Neuronal stem cell (in vitro differentiated cells): ENCODE results near the gene AHR.
"Not testable (repeated sequence)": the region's sequence is repeated elsewhere in the genome, so short reads cannot be mapped to it uniquely, and the experiment has no call there.

Experiments used
- DNase-seq: peaks from one replicate; pipeline ENCODE4 v3.0.0-alpha.2; 2013; ENCODE audit warnings: low spot score
- H2AFZ ChIP-seq: one replicate; pipeline ENCODE4 v1.6.1; 2013; ENCODE audit warnings: mild to moderate bottlenecking, low read length, inconsistent platforms
- H2AK5ac ChIP-seq: 2 replicates; pipeline ENCODE4 v1.6.1; 2013; ENCODE audit warnings: low read depth, mild to moderate bottlenecking, inconsistent platforms, low read length, moderate library complexity, mixed read lengths
- H2BK120ac ChIP-seq: 2 replicates; pipeline ENCODE4 v1.6.1; 2013; ENCODE audit warnings: low read depth, mild to moderate bottlenecking, inconsistent platforms, low read length, moderate library complexity, mixed read lengths
- H2BK12ac ChIP-seq: one replicate; pipeline ENCODE4 v1.6.1; 2013; ENCODE audit warnings: low read length, inconsistent platforms
- H2BK15ac ChIP-seq: 2 replicates; pipeline ENCODE4 v1.6.1; 2013; ENCODE audit warnings: mild to moderate bottlenecking, low read length, inconsistent platforms, mixed read lengths
- H2BK5ac ChIP-seq: one replicate; pipeline ENCODE4 v1.6.1; 2013; ENCODE audit warnings: inconsistent platforms, mild to moderate bottlenecking, low read length, moderate library complexity
- H3K14ac ChIP-seq: one replicate; pipeline ENCODE4 v1.6.1; 2013; ENCODE audit warnings: low read length, inconsistent platforms
- H3K18ac ChIP-seq: 2 replicates; pipeline ENCODE4 v1.6.1; 2013; ENCODE audit warnings: low read length, inconsistent platforms
- H3K23ac ChIP-seq: 2 replicates; pipeline ENCODE4 v1.6.1; 2013; ENCODE audit warnings: low read depth, mild to moderate bottlenecking, mixed read lengths, low read length, inconsistent platforms; ENCODE audit not compliant: poor library complexity
- H3K27ac ChIP-seq: replicated peaks from 3 replicates; pipeline ENCODE4 v1.5.1; 2013; ENCODE audit warnings: low read length, inconsistent platforms
- H3K27me3 ChIP-seq, 3 experiments: 2 replicates each; pipeline ENCODE4 v1.6.1; 2013; ENCODE audit warnings: low read length in 3 of 3, mild to moderate bottlenecking in 2 of 3, inconsistent platforms in 1 of 3, low read depth in 1 of 3, mixed read lengths in 1 of 3, moderate library complexity in 1 of 3; ENCODE audit not compliant: control insufficient read depth in 3 of 3, insufficient read depth in 3 of 3
- H3K36me3 ChIP-seq, 2 donors: replicated peaks in 1 of 2; 2 replicates each; pipeline ENCODE4 v1.6.1; 2013; ENCODE audit warnings: low read length in 2 of 2; ENCODE audit not compliant: control insufficient read depth in 2 of 2, insufficient read depth in 2 of 2
- H3K4ac ChIP-seq: 2 replicates; pipeline ENCODE4 v1.6.1; 2013; ENCODE audit warnings: inconsistent platforms, mild to moderate bottlenecking, low read length, moderate library complexity
- H3K4me1 ChIP-seq, 2 donors: 1 replicate in 1 of 2; 2 replicates in 1 of 2; pipeline ENCODE4 v1.6.1; 2013; ENCODE audit warnings: low read length in 2 of 2, low read depth in 1 of 2; ENCODE audit not compliant: control insufficient read depth in 2 of 2, insufficient read depth in 1 of 2
- H3K4me2 ChIP-seq: one replicate; pipeline ENCODE4 v1.6.1; 2013; ENCODE audit warnings: mild to moderate bottlenecking, low read length, inconsistent platforms; ENCODE audit not compliant: insufficient read depth, poor library complexity, severe bottlenecking
- H3K4me3 ChIP-seq, 2 donors: 2 replicates each; pipeline ENCODE4 v1.5.1; 2013; ENCODE audit warnings: low read length in 2 of 2, mild to moderate bottlenecking in 2 of 2, inconsistent platforms in 1 of 2, moderate library complexity in 1 of 2
- H3K79me1 ChIP-seq: one replicate; pipeline ENCODE4 v1.6.1; 2013; ENCODE audit warnings: low read depth, mild to moderate bottlenecking, inconsistent platforms, low read length, moderate library complexity
- H3K9ac ChIP-seq: one replicate; pipeline ENCODE4 v1.6.1; 2013; ENCODE audit warnings: mild to moderate bottlenecking, low read depth, low read length, inconsistent platforms; ENCODE audit not compliant: poor library complexity
- H3K9me3 ChIP-seq, 2 donors: replicated peaks in 1 of 2; 2 replicates each; pipeline versions ENCODE3 to v1.6.1; 2013; ENCODE audit warnings: low read length in 2 of 2, mild to moderate bottlenecking in 2 of 2, inconsistent platforms in 1 of 2, low read depth in 1 of 2, mixed read lengths in 1 of 2, moderate library complexity in 1 of 2; ENCODE audit not compliant: control insufficient read depth in 2 of 2, insufficient read depth in 1 of 2
- H4K8ac ChIP-seq: one replicate; pipeline ENCODE4 v1.6.1; 2013; ENCODE audit warnings: low read depth, mild to moderate bottlenecking, inconsistent platforms, low read length, moderate library complexity
- H4K91ac ChIP-seq: one replicate; pipeline ENCODE4 v1.6.1; 2013; ENCODE audit warnings: low read length, low read depth, mild to moderate bottlenecking, inconsistent platforms; ENCODE audit not compliant: poor library complexity
- WGBS, 2 donors: extraction: QIAGEN DNeasy Blood & Tissue Kit; methylation state at CpG; one replicate each; pipeline ENCODE4 v1.1.7; 2013; ENCODE audit warnings: missing lambda C conversion rate in 2 of 2, mixed read lengths in 1 of 2; ENCODE audit not compliant: insufficient read length in 2 of 2, insufficient replicate concordance in 1 of 2; ENCODE audit errors: extremely low coverage in 2 of 2; 5-methylcytosine and 5-hydroxymethylcytosine counted together

The AHR gene

DNA sequence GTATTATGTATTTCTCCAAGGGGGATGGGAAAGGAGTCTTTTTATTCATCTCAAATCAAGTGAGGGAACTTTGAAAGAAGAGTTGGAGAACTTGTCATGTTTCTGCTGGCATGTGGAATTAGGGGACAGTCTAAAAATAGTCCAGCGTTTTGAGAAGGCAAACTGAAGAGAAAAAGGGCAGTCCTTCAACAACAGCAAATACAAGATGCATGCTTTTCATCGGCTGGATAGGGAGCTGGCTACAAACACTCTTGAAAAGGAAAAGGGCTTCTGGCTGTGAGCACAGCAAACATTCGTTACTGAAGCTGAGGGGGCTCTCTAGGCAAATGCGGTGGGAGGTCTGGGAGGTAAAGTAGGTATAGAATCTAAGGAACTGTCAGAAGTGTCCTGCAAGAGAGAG is 91.9 kb downstream of the AHR start:
- Histone ChIP-seq H4K91ac (no peak overlapping the region), H2BK120ac (no peak overlapping the region), H3K27ac (no peak overlapping the region), H3K23ac (no peak overlapping the region), H3K18ac (no peak overlapping the region), H2BK5ac (no peak overlapping the region), H4K8ac (no peak overlapping the region), H3K9ac (no peak overlapping the region), H3K14ac (no peak overlapping the region), H2AFZ (peak overlapping the region; percentile 77), H3K4me3 (no peak overlapping the region), H3K4ac (no peak overlapping the region), H2BK15ac (no peak overlapping the region), H3K4me2 (no peak overlapping the region), H3K4me1 (no peaks in the 10 kb centered on the region), H3K27me3 (no peaks in the 10 kb centered on the region), H2AK5ac (no peak overlapping the region), H3K9me3 (peaks cover 3 to 6% of the 10 kb centered on the region in 2 donors), H3K79me1 (no peaks in the 10 kb centered on the region), H3K36me3 (no peaks in the 10 kb centered on the region), H2BK12ac (no peak overlapping the region)
- no CpG with 5 or more reads among the region's 4 CpGs for WGBS, 2 donors
- DNase-seq, result no peak

DNA sequence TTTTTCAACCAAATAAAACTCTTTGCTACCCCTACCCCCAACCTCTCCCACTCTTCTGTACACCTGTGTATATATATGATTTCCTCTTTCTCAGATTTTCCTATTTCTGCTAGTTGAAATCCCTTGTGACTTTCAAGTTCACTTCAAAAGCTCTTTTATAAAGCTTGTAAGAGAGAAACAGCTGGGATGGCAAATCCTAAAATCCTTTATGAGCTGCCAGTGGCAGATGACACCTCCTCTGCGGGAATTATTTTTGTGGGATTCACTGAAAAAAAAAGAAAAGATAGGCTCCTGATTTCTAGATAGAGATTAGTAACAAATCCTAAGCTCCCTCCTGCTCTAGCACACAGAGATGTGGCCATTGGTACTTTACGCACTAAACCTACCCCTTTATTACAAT is 92.9 kb downstream of the AHR start:
- H3K23ac ChIP-seq, result no peak overlapping the region
- no peak overlapping the region for H2BK5ac ChIP-seq
- no peak overlapping the region for H3K4me2 ChIP-seq
- no CpG with 5 or more reads among the region's 2 CpGs for WGBS, 2 donors
- H3K27me3 ChIP-seq, result no peaks in the 10 kb centered on the region
- no peak overlapping the region for H2BK15ac ChIP-seq
- no peak overlapping the region for H4K8ac ChIP-seq
- H3K27ac ChIP-seq, result no peak overlapping the region
- no peak for DNase-seq
- no peaks in the 10 kb centered on the region for H3K4me1 ChIP-seq
- no peak overlapping the region for H3K4ac ChIP-seq
- H2BK120ac ChIP-seq, result no peak overlapping the region
- no peak overlapping the region for H3K9ac ChIP-seq
- no peak overlapping the region for H4K91ac ChIP-seq
- no peak overlapping the region for H2AFZ ChIP-seq
- no peaks in the 10 kb centered on the region for H3K36me3 ChIP-seq
- peaks cover 3 to 6% of the 10 kb centered on the region in 2 donors for H3K9me3 ChIP-seq
- no peak overlapping the region for H3K14ac ChIP-seq
- H2AK5ac ChIP-seq, result no peak overlapping the region
- H3K18ac ChIP-seq, result no peak overlapping the region
- H2BK12ac ChIP-seq, result no peak overlapping the region
- no peak overlapping the region for H3K4me3 ChIP-seq
- H3K79me1 ChIP-seq, result no peaks in the 10 kb centered on the region

DNA sequence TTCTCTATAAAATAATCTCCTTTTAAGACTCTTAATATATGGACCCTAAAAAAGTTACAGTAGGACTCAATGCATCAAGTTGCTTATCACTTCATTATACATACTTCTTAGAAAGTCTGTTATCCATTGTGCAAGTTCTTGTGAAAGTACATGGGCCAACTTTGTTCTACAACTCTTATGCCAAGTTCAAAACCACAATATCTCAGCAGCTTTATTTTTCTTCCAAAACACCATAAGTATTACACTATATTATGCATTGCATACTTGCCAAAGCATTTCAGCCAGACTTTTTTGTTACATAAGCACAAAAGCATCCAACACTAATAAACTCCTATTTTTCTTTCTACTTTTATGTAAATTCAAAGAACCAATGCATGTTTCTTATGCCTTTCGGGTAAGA is 94.4 kb downstream of the AHR start:
- no peak overlapping the region for H3K9ac ChIP-seq
- no peak overlapping the region for H3K14ac ChIP-seq
- WGBS, 2 donors, result no CpG with 5 or more reads among the region's 1 CpG
- H3K4ac ChIP-seq, result no peak overlapping the region
- H3K9me3 ChIP-seq, result peaks cover 3 to 6% of the 10 kb centered on the region in 2 donors
- H3K4me2 ChIP-seq, result no peak overlapping the region
- no peak overlapping the region for H3K23ac ChIP-seq
- H2BK120ac ChIP-seq, result no peak overlapping the region
- no peak overlapping the region for H3K27ac ChIP-seq
- H3K79me1 ChIP-seq, result no peaks in the 10 kb centered on the region
- H4K91ac ChIP-seq, result no peak overlapping the region
- H3K36me3 ChIP-seq, result no peaks in the 10 kb centered on the region
- no peak overlapping the region for H3K4me3 ChIP-seq
- no peak overlapping the region for H2BK12ac ChIP-seq
- H2AFZ ChIP-seq, result no peak overlapping the region
- H2BK15ac ChIP-seq, result no peak overlapping the region
- no peak overlapping the region for H2AK5ac ChIP-seq
- no peak overlapping the region for H2BK5ac ChIP-seq
- no peak for DNase-seq
- H4K8ac ChIP-seq, result no peak overlapping the region
- H3K4me1 ChIP-seq, result no peaks in the 10 kb centered on the region
- H3K27me3 ChIP-seq, result no peaks in the 10 kb centered on the region
- H3K18ac ChIP-seq, result no peak overlapping the region

DNA sequence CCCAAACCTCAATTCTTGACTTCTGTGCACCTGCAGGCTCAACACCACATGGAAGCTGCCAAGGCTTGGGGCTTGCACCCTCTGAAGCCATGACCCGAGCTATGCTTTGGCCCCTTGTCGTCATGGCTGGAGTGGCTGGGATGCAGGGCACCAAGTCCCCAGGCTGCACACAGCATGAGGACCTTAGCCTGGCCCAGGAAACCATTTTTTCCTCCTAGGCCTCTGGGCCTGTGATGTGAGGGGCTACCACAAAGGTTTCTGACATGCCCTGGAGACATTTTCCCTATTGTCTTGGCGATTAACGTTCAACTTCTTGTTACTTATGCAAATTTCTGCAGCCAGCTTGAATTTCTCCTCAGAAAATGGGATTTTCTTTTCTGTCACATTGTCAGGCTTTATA is 96.1 kb downstream of the AHR start:
- not testable (repeated sequence) for H4K8ac ChIP-seq, H3K27me3 ChIP-seq, H2AK5ac ChIP-seq, H4K91ac ChIP-seq, H3K4me2 ChIP-seq, H3K9me3 ChIP-seq, H3K18ac ChIP-seq, H3K4ac ChIP-seq, H3K4me3 ChIP-seq, H2BK120ac ChIP-seq, H2AFZ ChIP-seq, H3K9ac ChIP-seq, H2BK12ac ChIP-seq, H3K23ac ChIP-seq, H3K79me1 ChIP-seq, DNase-seq, H3K14ac ChIP-seq, H3K36me3 ChIP-seq, H2BK5ac ChIP-seq, H3K27ac ChIP-seq, H3K4me1 ChIP-seq, H2BK15ac ChIP-seq
- WGBS, 2 donors, result no CpG with 5 or more reads among the region's 4 CpGs
